BJ (cell line): ENCODE measurements around the gene ANKFN1. TPM values are rescaled to one million over a fixed set of nuclear protein-coding genes. Genes with fewer than 3 reads are reported as not detected.

Experiments
- CTCF ChIA-PET: fragments of 350-600 bp; formaldehyde crosslinking; extraction: SDS; loops from one replicate; lab custom pipeline; 2021; ENCODE audit warnings: antibody characterized with exemption, inconsistent platforms; lab: Yijun Ruan, JAX
- POLR2A ChIA-PET: fragments of 300-600 bp; sonication (Branson Sonifier 250); formaldehyde crosslinking; extraction: SDS; loops from one replicate; lab custom pipeline; 2021; ENCODE audit warnings: antibody characterized with exemption; lab: Charles Lee
- DNase-seq: peaks from one replicate; pipeline ENCODE4 v3.0.0-alpha.2; 2011; ENCODE audit warnings: low read depth
- H3K27me3 ChIP-seq: 2 replicates; pipeline ENCODE4 v1.6.0; 2011; ENCODE audit warnings: low read length; ENCODE audit not compliant: control insufficient read depth, insufficient read depth
- H3K36me3 ChIP-seq: 2 replicates; pipeline ENCODE4 v1.5.1; 2011; ENCODE audit warnings: low read length; ENCODE audit not compliant: control insufficient read depth, insufficient read depth
- H3K4me3 ChIP-seq: 2 replicates; pipeline ENCODE4 v1.5.1; 2011; ENCODE audit warnings: low read depth, mild to moderate bottlenecking, control low read depth, low read length
- polyA plus RNA-seq: library from polyadenylated mRNA; depleted of rRNA; stranded (reverse); fragments of >200 nt; gene quantifications from 2 replicates; pipeline ENCODE4 v1.2.3, GENCODE V29; 2011
- small RNA-seq: library from RNA; depleted of rRNA; stranded (forward); fragments of <200 nt; gene quantifications from one replicate; pipeline ENCODE3, GENCODE V24; 2012; ENCODE audit warnings: low replicate concordance, low read depth; ENCODE audit not compliant: insufficient read length
- TF ChIP-seq, protein P1 (sequence below): IDR thresholded peaks from 2 replicates; pipeline ENCODE4 v1.5.1; 2011; ENCODE audit warnings: low read depth, mild to moderate bottlenecking, control low read depth, inconsistent platforms, low read length, moderate library complexity; ENCODE audit not compliant: insufficient read depth

The ANKFN1 gene
- polyA plus RNA-seq, 1 experiment, result 0.06 TPM

DNA sequence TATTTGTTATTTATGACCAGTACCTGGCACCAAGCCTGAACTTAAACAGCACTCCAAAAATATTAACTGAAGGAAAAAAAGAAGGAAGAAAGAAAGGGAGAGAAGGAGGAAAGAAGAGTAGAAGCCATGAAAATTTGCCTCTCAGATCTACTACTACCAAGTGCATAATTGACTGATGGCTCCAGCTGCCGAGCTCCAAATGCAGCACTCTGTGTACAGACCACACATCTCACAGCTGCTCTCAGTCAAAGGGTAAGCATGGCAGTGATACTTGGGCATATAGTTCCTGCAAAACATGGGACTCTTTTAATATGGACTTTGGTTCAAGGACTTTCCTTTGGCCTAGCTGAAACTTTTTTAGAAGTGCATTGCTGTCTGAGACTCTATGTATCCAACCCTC is 396.2 kb downstream of the ANKFN1 start:
- Histone ChIP-seq H3K36me3 (no peaks in the 10 kb centered on the region), H3K27me3 (no peaks in the 10 kb centered on the region), H3K4me3 (no peak overlapping the region)
- TF ChIP-seq, protein P1, sequence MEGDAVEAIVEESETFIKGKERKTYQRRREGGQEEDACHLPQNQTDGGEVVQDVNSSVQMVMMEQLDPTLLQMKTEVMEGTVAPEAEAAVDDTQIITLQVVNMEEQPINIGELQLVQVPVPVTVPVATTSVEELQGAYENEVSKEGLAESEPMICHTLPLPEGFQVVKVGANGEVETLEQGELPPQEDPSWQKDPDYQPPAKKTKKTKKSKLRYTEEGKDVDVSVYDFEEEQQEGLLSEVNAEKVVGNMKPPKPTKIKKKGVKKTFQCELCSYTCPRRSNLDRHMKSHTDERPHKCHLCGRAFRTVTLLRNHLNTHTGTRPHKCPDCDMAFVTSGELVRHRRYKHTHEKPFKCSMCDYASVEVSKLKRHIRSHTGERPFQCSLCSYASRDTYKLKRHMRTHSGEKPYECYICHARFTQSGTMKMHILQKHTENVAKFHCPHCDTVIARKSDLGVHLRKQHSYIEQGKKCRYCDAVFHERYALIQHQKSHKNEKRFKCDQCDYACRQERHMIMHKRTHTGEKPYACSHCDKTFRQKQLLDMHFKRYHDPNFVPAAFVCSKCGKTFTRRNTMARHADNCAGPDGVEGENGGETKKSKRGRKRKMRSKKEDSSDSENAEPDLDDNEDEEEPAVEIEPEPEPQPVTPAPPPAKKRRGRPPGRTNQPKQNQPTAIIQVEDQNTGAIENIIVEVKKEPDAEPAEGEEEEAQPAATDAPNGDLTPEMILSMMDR, result no peak
- no peak for DNase-seq
- CTCF ChIA-PET, result no interaction called here
- POLR2A ChIA-PET, result no interaction called here

DNA sequence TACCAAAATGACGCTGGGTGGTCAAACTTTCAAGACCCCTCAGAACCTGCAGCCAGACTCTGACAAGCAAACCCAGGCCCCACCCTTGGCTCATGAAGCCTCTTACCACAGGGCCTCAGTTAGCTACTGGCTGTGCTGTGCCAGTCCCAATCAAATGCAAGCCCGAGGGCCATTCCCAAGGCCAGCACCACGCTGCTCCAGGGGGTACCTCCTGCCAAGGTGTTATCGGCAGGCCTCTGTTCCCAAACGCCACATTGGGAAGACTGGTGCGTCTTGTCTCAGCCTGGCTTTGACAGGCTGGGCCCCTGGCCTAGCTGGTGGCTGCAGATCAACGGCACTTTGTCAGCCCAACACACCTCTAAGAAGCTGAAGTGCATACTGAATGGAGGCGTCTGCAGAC is 404.4 kb downstream of the ANKFN1 start:
- no peaks in the 10 kb centered on the region for H3K36me3 ChIP-seq
- TF ChIP-seq, protein P1, result no peak
- ChIA-PET CTCF (no interaction called here), POLR2A (no interaction called here)
- DNase-seq, result no peak
- H3K4me3 ChIP-seq, result no peak overlapping the region
- H3K27me3 ChIP-seq, result no peaks in the 10 kb centered on the region

DNA sequence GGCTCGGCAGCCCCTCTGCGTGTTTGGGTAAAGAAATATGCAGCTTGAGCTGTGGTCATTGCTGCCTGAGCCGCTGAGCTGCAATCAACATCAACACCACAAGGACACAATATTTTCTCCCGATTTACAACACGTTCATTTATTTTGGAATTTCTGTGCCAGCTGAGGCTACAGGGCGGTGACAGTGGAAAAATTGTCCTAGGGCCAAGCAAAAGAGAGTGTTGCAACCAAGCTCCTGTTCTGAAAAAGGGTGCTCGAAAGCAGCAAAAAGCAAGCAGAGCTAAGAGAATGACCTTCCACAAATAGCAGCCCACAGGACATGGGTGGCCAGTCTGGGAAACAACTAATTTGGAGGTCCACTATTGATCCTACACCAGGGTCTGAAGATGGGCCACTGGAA is 404.8 kb downstream of the ANKFN1 start:
- Histone ChIP-seq H3K36me3 (no peaks in the 10 kb centered on the region), H3K27me3 (no peaks in the 10 kb centered on the region), H3K4me3 (no peak overlapping the region)
- TF ChIP-seq, protein P1, result no peak
- ChIA-PET CTCF (no interaction called here), POLR2A (no interaction called here)
- DNase-seq, result no peak

Small RNA genes within 50 kb of the gene (small RNA-seq; reads per million reads assigned to genes)
- not detected for gene AC006600.1
